Gastroesophageal sphincter (tissue), 3 donors: ENCODE data around the gene MAP3K14.

Source experiments
- CTCF ChIP-seq, 4 experiments: fragments of 200-600 bp in 2 of 4; fragments of 450-650 bp in 2 of 4; sonication (generic) in 1 of 4; IDR thresholded peaks; one replicate each; pipeline ENCODE4 v1.5.1; 2017 to 2019; ENCODE audit warnings: antibody characterized with exemption in 4 of 4, mild to moderate bottlenecking in 2 of 4, moderate library complexity in 2 of 4
- EP300 ChIP-seq: sonication (generic); formaldehyde crosslinking; IDR thresholded peaks from one replicate; pipeline ENCODE4 v1.6.1; 2017; ENCODE audit warnings: antibody characterized with exemption, mild to moderate bottlenecking
- POLR2A ChIP-seq, 2 donors: fragments of 450-650 bp; IDR thresholded peaks; one replicate each; pipeline ENCODE4 v1.6.1; 2017; ENCODE audit warnings: antibody characterized with exemption in 2 of 2, mild to moderate bottlenecking in 2 of 2, moderate library complexity in 1 of 2
- POLR2AphosphoS5 ChIP-seq: sonication (generic); formaldehyde crosslinking; IDR thresholded peaks from one replicate; pipeline ENCODE4 v1.6.1; 2017; ENCODE audit warnings: antibody characterized with exemption

- TF ChIP-seq CTCF (IDR thresholded peaks at IDR 0.05) (no peak), POLR2AphosphoS5 (no peak), EP300 (no peak), POLR2A (IDR thresholded peaks at IDR 0.05) (no peak)
These were observed 7.4 kb downstream of the MAP3K14 start for GRCh38 chr17:45309400-45309799.
